NT2/D1 (cell line): ENCODE measurements around the gene SPATA9.

Source experiments
- YY1 ChIP-seq: IDR thresholded peaks from 2 replicates; pipeline ENCODE4 v1.6.1; 2011; ENCODE audit not compliant: insufficient read length, insufficient read depth
- ZNF274 ChIP-seq: IDR thresholded peaks from 2 replicates; pipeline ENCODE4 v1.6.1; 2011; ENCODE audit warnings: mild to moderate bottlenecking, low read depth, low read length

DNA sequence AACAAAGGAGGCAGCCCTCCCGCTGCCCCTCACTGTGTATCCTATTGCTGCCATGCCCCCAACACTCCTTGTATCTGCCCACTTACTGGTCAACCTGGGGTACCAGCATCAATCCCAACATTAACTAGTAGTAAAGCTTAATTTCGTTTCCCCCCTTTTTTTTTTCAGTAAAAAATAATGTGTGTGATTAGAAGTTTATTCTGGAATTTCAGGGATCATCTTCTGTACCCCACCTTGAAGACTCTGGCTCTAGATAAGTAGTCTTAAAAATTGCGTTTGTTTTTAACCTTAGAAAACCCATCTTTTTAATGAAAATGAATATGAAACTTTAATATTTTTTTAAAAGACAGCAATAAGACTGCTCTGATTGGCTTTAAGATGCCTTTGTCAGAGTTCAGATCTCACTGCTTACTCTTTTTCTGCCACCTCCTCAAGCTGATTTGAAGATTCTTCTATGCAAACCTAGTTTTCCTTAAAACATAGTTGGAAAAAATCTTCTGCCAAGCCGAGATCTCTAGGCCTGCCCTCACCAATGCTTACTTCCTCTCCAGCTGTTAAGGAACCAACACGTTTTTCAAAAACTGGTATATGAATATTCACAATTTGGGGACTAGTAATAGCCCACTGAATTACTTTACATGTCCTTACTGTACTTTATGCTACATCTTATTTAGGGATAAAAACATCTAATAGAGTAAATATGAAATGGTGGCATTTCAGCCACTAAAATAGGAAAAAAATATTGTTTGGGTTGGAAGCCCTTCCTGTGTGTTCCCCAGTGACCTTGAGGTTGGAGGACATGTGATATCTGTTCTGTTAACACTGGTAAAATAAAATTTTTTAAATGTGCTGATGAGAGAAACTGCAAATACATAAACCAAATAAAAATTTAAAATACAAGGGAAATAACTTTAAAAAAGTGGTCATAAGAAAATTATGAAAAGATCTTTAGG is 44.3 kb upstream of the SPATA9 start:
- TF ChIP-seq ZNF274 (no peak), YY1 (no peak)
